Stimulated activated CD8-positive, alpha-beta memory T cell treated with anti-CD3 and anti-CD28 coated beads, Interleukin-12 subunit alpha, Interleukin-12 subunit beta, amount 100 ng/mL, for 4 hours (primary cell): ENCODE data around the gene ZNF584.

Experiments used
- DNase-seq: peaks from one replicate; pipeline ENCODE4 v3.0.0-alpha.2; 2020; ENCODE audit warnings: low read depth

Gene ZNF584

DNA sequence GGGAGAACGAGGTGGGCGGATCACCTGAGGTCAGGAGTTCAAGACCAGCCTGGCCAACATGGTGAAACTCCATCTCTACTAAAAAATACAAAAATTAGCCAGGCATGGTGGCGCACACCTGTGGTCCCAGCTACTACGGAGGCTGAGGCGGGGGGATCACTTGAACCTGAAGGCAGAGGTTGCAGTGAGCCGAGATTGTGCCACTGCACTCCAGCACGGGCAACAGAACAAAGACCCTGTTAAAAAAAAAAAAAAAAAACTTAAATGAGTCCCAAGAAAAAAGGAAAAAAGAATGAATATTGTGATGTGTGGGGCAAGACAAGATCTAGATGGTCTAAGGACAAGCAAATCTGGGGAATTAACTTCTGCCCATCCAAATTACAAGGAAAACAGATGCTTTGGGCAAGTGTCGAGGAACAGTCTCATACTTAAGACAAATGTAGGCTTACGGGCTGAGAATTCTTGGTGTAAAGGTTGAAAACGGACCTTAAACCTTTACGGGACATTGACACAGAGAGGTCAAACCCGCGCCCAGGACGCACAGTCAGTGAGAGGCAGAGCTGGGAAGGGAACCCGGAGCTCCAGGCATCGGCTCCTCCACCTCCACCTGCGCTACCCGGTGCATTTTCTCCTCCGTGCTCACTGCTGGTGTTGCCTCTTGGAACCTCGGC is 57.8 kb downstream of the ZNF584 start:
- no peak for DNase-seq

DNA sequence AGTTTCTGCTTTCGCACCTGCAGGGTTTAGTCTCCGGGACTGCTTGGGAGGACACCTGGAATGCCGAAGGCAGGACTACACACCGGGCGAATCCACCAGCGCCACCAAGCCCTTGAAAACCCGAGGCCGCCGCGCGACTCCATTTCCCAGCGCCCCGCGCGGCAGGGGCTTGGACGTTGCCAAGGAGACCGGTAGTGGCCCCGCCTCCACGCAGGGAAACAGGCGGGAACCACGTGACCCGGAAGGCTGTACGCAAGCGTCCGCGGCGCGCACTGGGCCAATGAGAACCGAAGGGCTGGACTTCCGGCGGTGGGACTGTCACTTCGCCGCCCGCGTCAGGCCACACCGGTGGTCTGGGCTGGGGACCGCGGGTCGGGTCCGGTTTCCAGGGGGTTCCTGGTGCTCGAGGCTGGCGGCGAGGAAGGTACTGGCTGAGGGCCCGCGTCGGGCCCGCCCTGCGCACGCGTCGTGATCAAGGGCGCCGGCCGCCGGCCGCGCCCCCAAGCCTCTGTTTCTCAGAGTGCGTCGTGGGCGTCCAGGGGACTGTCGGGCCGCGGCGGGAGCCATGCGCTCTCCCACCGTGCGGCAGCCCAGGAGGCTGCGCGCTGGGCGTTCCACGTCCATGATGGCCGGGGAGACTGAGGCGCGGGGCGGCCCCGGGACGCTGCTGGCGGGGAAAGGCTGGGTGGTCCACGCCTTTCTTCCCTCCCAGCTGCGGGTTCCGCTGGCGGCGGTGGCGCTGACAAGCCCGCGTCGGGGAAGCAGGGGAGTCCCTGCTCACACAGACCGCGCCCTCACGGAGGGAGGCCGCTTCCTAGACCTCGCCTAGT is 58.5 kb downstream of the ZNF584 start, which contains the start of gene ZNF324:
TSS of gene ZNF324 (plus strand) at position 321 of the 830 bp plus-strand sequence. CDS start 2,106 bp downstream, outside the sequence.
- peak; percentile 96 for DNase-seq
